ENCODE data around the gene POM121C.
"Not testable (repeated sequence)": the region's sequence is repeated elsewhere in the genome, so short reads cannot be mapped to it uniquely, and the experiment has no call there.

POM121C gene

GRCh38 chr7:75485979-75486643 is at the start of gene POM121C:
POM121C (minus strand) TSS chr7:75486299; CDS start chr7:75441496, 44,803 bp downstream.
- DNase-seq (ENCODE audit: low read depth, low spot score), result peak; percentile 93

GRCh38 chr7:75534727-75535307 is 48.7 kb upstream of the POM121C start:
- DNase-seq (ENCODE audit: low read depth, low spot score), result no peak

- DNase-seq (ENCODE audit: low read depth, low spot score), result no peak
These were observed 47.8 kb upstream of the POM121C start for GRCh38 chr7:75533926-75534325.

- no peak for DNase-seq (ENCODE audit: low read depth, low spot score)
These were observed 46.5 kb upstream of the POM121C start for GRCh38 chr7:75532639-75533038.

- DNase-seq (ENCODE audit: low read depth, low spot score), result peak; percentile 88
These were observed 45.3 kb upstream of the POM121C start for GRCh38 chr7:75531359-75531821.

GRCh38 chr7:75527224-75527722 is 41.2 kb upstream of the POM121C start:
- peak; percentile 27 for DNase-seq (ENCODE audit: low read depth, low spot score)

GRCh38 chr7:75521727-75522126 is 35.6 kb upstream of the POM121C start:
- not testable (repeated sequence) for DNase-seq (ENCODE audit: low read depth, low spot score)

GRCh38 chr7:75518842-75519241 is 32.7 kb upstream of the POM121C start:
- not testable (repeated sequence) for DNase-seq (ENCODE audit: low read depth, low spot score)

- DNase-seq (ENCODE audit: low read depth, low spot score), result not testable (repeated sequence)
These were observed 22.9 kb upstream of the POM121C start for GRCh38 chr7:75509033-75509432.

- not testable (repeated sequence) for DNase-seq (ENCODE audit: low read depth, low spot score)
These were observed 5.9 kb upstream of the POM121C start, which contains the start of gene SPDYE5 for GRCh38 chr7:75492020-75492419. SPDYE5 (plus strand) TSS chr7:75492320; CDS start chr7:75494048, 1,728 bp downstream.

GRCh38 chr7:75485355-75485978 is 632 bp downstream of the POM121C start:
- DNase-seq (ENCODE audit: low read depth, low spot score), result peak; percentile 16

GRCh38 chr7:75480313-75480712 is 5.8 kb downstream of the POM121C start:
- DNase-seq (ENCODE audit: low read depth, low spot score), result not testable (repeated sequence)

- not testable (repeated sequence) for DNase-seq (ENCODE audit: low read depth, low spot score)
These were observed 8.6 kb downstream of the POM121C start for GRCh38 chr7:75477457-75477856.

- DNase-seq (ENCODE audit: low read depth, low spot score), result not testable (repeated sequence)
These were observed 15.9 kb downstream of the POM121C start for GRCh38 chr7:75470166-75470565.

- not testable (repeated sequence) for DNase-seq (ENCODE audit: low read depth, low spot score)
These were observed 25.6 kb downstream of the POM121C start for GRCh38 chr7:75460541-75460940.

- not testable (repeated sequence) for DNase-seq (ENCODE audit: low read depth, low spot score)
These were observed 28.1 kb downstream of the POM121C start for GRCh38 chr7:75458034-75458433.

- DNase-seq (ENCODE audit: low read depth, low spot score), result not testable (repeated sequence)
These were observed 29.7 kb downstream of the POM121C start for GRCh38 chr7:75456403-75456802.

GRCh38 chr7:75452494-75452955 is 33.6 kb downstream of the POM121C start:
- not testable (repeated sequence) for DNase-seq (ENCODE audit: low read depth, low spot score)

- not testable (repeated sequence) for DNase-seq (ENCODE audit: low read depth, low spot score)
These were observed 36.2 kb downstream of the POM121C start for GRCh38 chr7:75449946-75450345.

- DNase-seq (ENCODE audit: low read depth, low spot score), result peak; percentile 43
These were observed 43.5 kb downstream of the POM121C start for GRCh38 chr7:75442465-75443111.

GRCh38 chr7:75442101-75442464 is 44.0 kb downstream of the POM121C start:
- DNase-seq (ENCODE audit: low read depth, low spot score), result not testable (repeated sequence)

GRCh38 chr7:75439000-75439399 is 47.1 kb downstream of the POM121C start:
- not testable (repeated sequence) for DNase-seq (ENCODE audit: low read depth, low spot score)

Measured in ELF-1 (cell line).